Nephron progenitor cell (in vitro differentiated cells): ENCODE data around the gene WDR46.

ENCODE experiments used
- DNase-seq: peaks from one replicate; pipeline ENCODE4 v3.0.0; 2021
- H3K27ac Mint-ChIP-seq: 2 replicates; pipeline ENCODE4 v1.8.0; 2021; ENCODE audit warnings: mild to moderate bottlenecking, moderate library complexity, mixed read lengths
- H3K27me3 Mint-ChIP-seq: 2 replicates; pipeline ENCODE4 v1.8.0; 2021; ENCODE audit warnings: mild to moderate bottlenecking, low read depth, mixed read lengths; ENCODE audit not compliant: poor library complexity
- H3K36me3 Mint-ChIP-seq: 2 replicates; pipeline ENCODE4 v1.8.0; 2021; ENCODE audit warnings: low read depth, mixed read lengths
- H3K4me1 Mint-ChIP-seq: 2 replicates; pipeline ENCODE4 v1.8.0; 2021; ENCODE audit warnings: mixed read lengths
- H3K4me3 Mint-ChIP-seq: 2 replicates; pipeline ENCODE4 v1.8.0; 2021; ENCODE audit warnings: mild to moderate bottlenecking, moderate library complexity, mixed read lengths
- H3K9me3 Mint-ChIP-seq: 2 replicates; pipeline ENCODE4 v1.8.0; 2021; ENCODE audit warnings: mild to moderate bottlenecking, moderate library complexity, mixed read lengths
- TF ChIP-seq, protein P1 (sequence below): fragments of 200-600 bp; sonication (generic); IDR thresholded peaks from 2 replicates; pipeline ENCODE4 v1.5.0; 2021; ENCODE audit warnings: antibody characterized with exemption

Gene WDR46

DNA sequence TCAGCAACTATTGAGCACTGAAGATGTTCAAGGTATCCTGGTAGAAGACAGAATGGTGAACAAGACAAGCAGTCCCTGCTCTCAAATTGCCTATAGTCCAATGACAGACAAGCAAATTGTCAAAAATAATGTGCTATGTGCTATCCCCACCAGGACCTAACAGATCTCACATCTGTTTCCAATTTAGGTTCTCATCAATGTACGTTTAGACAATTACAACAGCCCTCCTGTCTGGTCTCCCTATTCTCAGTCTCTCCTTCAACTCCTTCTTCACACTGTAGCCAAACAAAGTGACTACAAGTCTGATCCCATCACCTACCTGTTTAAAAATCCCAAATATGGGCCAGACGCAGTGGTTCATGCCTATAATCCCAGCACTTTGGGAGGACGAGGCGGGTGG is 17.3 kb upstream of the WDR46 start:
- no peak for DNase-seq
- Mint-ChIP-seq H3K4me1 (peaks cover 5% of the 10 kb centered on the region), H3K4me3 (no peak overlapping the region), H3K36me3 (no peaks in the 10 kb centered on the region), H3K27ac (peak overlapping the region; percentile 33), H3K27me3 (peaks cover 20% of the 10 kb centered on the region), H3K9me3 (no peaks in the 10 kb centered on the region)
- TF ChIP-seq, protein P1, sequence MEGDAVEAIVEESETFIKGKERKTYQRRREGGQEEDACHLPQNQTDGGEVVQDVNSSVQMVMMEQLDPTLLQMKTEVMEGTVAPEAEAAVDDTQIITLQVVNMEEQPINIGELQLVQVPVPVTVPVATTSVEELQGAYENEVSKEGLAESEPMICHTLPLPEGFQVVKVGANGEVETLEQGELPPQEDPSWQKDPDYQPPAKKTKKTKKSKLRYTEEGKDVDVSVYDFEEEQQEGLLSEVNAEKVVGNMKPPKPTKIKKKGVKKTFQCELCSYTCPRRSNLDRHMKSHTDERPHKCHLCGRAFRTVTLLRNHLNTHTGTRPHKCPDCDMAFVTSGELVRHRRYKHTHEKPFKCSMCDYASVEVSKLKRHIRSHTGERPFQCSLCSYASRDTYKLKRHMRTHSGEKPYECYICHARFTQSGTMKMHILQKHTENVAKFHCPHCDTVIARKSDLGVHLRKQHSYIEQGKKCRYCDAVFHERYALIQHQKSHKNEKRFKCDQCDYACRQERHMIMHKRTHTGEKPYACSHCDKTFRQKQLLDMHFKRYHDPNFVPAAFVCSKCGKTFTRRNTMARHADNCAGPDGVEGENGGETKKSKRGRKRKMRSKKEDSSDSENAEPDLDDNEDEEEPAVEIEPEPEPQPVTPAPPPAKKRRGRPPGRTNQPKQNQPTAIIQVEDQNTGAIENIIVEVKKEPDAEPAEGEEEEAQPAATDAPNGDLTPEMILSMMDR, result no peak

DNA sequence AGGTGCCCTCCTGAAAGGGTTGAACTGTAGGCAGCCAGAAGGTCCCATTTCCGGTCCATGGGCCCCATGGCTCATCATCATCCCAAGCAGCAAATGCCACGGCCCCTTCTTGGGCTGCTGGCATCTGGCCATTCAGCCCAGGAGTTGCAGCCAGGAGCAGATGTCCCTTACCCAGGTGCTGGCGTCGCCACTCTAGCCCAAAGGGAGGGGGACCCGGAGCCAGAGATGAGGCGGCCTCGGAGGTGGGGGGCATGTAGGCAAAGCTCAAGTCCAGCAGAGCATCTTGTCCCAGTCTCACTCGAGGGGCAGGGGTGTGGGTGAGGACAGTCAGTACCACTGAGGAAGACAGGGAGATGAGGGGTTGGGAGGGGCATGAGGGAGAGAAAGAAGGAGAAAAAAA is 16.0 kb upstream of the WDR46 start:
- TF ChIP-seq, protein P1, result no peak
- DNase-seq, result no peak
- peaks cover 14% of the 10 kb centered on the region for H3K4me1 Mint-ChIP-seq
- H3K27me3 Mint-ChIP-seq, result peaks cover 7% of the 10 kb centered on the region
- H3K9me3 Mint-ChIP-seq, result no peaks in the 10 kb centered on the region
- no peak overlapping the region for H3K27ac Mint-ChIP-seq
- no peaks in the 10 kb centered on the region for H3K36me3 Mint-ChIP-seq
- H3K4me3 Mint-ChIP-seq, result no peak overlapping the region

DNA sequence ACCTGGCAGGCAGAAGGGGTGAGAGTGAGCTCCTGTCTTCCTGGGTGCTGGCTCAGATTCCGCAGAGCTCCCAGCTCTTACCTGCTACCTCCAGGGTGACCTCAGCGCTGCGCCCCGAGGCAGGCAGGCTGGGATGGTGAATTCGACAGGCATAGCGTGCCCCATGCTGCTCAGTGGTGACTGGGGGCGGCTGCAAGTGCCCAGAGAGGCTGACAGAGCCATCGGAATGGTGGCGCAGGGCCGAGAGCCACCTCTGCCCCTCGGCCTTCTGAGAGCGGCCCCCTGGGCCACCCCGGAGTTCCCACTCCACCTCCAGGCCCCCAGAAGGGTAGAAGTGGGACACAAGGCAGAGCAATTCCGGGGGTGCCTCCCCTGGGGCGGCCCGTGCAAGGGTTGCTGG is 15.2 kb upstream of the WDR46 start:
- TF ChIP-seq, protein P1, result no peak
- Mint-ChIP-seq H3K9me3 (no peaks in the 10 kb centered on the region), H3K27ac (no peak overlapping the region), H3K4me3 (no peak overlapping the region), H3K27me3 (peaks cover 3% of the 10 kb centered on the region), H3K4me1 (peaks cover 23% of the 10 kb centered on the region), H3K36me3 (no peaks in the 10 kb centered on the region)
- DNase-seq, result no peak

DNA sequence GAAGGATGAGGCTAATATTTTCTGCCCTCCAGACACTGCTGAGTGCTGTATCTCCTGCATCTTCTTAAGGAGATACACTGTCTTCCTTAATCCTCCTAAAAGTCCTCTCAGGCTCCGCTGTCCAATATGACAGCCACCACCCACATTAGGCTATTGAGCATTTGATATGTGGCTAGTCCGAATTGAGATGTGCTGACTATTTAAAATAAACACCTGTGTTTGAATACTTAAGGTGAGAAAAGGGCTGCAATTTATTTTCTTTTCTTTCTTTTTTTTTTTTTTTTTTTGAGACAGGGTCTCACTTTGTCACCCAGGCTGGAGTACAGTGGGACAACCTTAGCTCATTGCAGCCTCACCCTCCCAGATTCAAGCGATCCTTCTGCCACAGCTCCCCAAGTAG is 12.8 kb upstream of the WDR46 start:
- peaks cover 29% of the 10 kb centered on the region for H3K4me1 Mint-ChIP-seq
- no peaks in the 10 kb centered on the region for H3K36me3 Mint-ChIP-seq
- DNase-seq, result no peak
- no peaks in the 10 kb centered on the region for H3K9me3 Mint-ChIP-seq
- no peak overlapping the region for H3K27ac Mint-ChIP-seq
- peaks cover 3% of the 10 kb centered on the region for H3K27me3 Mint-ChIP-seq
- TF ChIP-seq, protein P1, result no peak
- H3K4me3 Mint-ChIP-seq, result peak overlapping the region; percentile 98

DNA sequence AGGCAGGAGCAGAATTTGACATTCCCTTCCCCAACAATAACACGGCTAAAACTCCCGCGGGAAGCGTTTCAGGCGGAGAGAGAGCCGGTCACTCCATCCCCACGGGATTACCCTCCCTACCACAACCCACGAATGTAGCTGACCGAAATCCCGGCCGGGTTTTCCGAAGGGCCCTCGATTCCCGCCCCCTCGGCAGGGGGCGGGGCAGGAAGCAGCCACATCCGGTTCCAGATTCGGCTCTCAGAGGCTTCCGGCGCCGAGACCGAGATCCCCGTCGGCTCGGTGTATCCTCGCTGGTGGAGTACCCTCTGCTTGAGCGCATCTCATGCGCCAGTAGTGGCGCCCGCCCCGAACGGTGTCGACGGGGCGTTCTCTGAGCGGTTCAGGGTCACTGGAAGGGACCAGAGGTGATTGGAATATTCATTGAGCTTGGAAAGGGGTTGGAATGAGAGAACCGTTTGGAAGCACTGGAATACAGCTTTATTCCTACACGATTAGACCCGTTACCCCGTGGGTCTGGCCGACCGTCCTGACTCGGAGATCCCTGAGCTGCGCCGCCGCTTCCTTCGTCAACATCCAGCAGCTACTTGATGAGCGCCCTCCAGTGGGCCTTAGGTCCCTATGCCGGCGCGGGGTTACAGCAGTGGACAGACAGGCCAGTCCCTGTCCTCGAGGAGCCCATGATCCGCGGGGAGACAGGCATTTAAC is 10.4 kb upstream of the WDR46 start:
- Mint-ChIP-seq H3K4me1 (peaks cover 43% of the 10 kb centered on the region), H3K27me3 (peaks cover 3% of the 10 kb centered on the region), H3K36me3 (no peaks in the 10 kb centered on the region), H3K4me3 (peak overlapping the region; percentile 98), H3K9me3 (no peaks in the 10 kb centered on the region), H3K27ac (peak overlapping the region; percentile 99)
- TF ChIP-seq, protein P1, result peak; percentile 61
- DNase-seq, result peak; percentile 91

DNA sequence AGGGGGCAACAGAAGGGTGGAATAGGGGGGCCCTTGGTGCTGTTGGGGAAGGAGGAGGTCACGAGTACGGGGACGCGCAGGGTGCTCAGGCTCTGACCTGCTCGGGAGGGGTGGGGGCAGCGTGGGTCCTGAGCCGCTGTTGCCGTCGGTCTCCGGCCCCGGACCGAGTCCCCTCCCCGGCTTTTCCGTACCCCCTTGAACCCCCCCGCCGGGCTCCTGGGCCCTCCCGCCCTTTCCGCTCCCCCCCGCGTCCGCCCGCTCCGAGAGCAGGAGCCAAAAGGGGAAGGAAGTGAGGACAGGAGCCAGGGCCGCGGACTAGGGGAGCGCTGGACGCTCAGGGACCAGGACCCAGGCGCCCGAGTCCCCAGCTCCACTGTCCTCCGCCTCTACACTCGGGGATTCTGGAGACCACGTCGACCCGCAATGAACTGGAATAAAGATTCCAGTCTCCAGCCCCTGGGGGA is 9.8 kb upstream of the WDR46 start, which contains the start of gene RGL2:
RGL2 (minus strand) TSS at position 170 of the 464 bp plus-strand sequence. CDS start 332 bp downstream, outside the sequence.
- Mint-ChIP-seq H3K36me3 (peaks cover 4% of the 10 kb centered on the region), H3K4me3 (peak within 1 kb of the TSS; percentile 98), H3K27ac (peak within 1 kb of the TSS; percentile 100), H3K27me3 (peaks cover 3% of the 10 kb centered on the region), H3K4me1 (peaks cover 43% of the 10 kb centered on the region), H3K9me3 (no peaks in the 10 kb centered on the region)
- TF ChIP-seq, protein P1, result no peak
- DNase-seq, result peak; percentile 52
